ENCODE measurements around the gene LINGO4.

GRCh38 chr1:151854658-151855057, 49.4 kb upstream of the LINGO4 start:
- no peak for TF ChIP-seq CTCF (IDR thresholded peaks at IDR 0.05; ENCODE audit: low read depth, low read length, poor library complexity, severe bottlenecking)
- no peak for TF ChIP-seq EZH2phosphoT487 (IDR thresholded peaks at IDR 0.05; ENCODE audit: borderline replicate concordance, low read length)
